IMR-90 (cell line): ENCODE results near the gene EFCAB5.
A peak's percentile ranks its signal among the peaks of the same experiment; 100 is the strongest.

Source experiments
- CEBPB ChIP-seq: IDR thresholded peaks from 2 replicates; pipeline ENCODE4 v1.6.1; 2012; ENCODE audit warnings: low read depth, low read length, improper control_type of control experiment
- CHD1 ChIP-seq: IDR thresholded peaks from 2 replicates; pipeline ENCODE4 v1.6.1; 2012; ENCODE audit warnings: low read depth, low read length, improper control_type of control experiment
- FOS ChIP-seq: fragments of 150-350 bp; IDR thresholded peaks from 2 replicates; pipeline ENCODE4 v1.6.1; 2016; ENCODE audit warnings: low read depth, low read length
- MAZ ChIP-seq: IDR thresholded peaks from 2 replicates; pipeline ENCODE4 v1.6.1; 2012; ENCODE audit warnings: low read depth, mild to moderate bottlenecking, low read length, improper control_type of control experiment, moderate library complexity, borderline replicate concordance
- MXI1 ChIP-seq: IDR thresholded peaks from 2 replicates; pipeline ENCODE4 v1.6.1; 2012; ENCODE audit warnings: low read depth, mild to moderate bottlenecking, low read length, moderate library complexity, borderline replicate concordance
- NFE2L2 ChIP-seq: fragments of 150-350 bp; IDR thresholded peaks from 2 replicates; pipeline ENCODE4 v1.6.1; 2016; ENCODE audit warnings: low read depth, mild to moderate bottlenecking, low read length
- POLR2A ChIP-seq: IDR thresholded peaks from 2 replicates; pipeline ENCODE4 v1.6.1; 2012; ENCODE audit warnings: mild to moderate bottlenecking, low read depth, low read length
- RAD21 ChIP-seq: IDR thresholded peaks from 2 replicates; pipeline ENCODE4 v1.6.1; 2012; ENCODE audit warnings: low read length, improper control_type of control experiment
- TF ChIP-seq, protein P1 (sequence below): conservative IDR thresholded peaks from 2 replicates; pipeline ENCODE4 v1.5.1; 2012; ENCODE audit warnings: mild to moderate bottlenecking, low read depth, low read length, improper control_type of control experiment
- TF ChIP-seq, protein P2 (sequence below): fragments of 150-350 bp; IDR thresholded peaks from 2 replicates; pipeline ENCODE4 v1.6.1; 2017; ENCODE audit warnings: mild to moderate bottlenecking, antibody characterized with exemption, low read length, low read depth
- TF ChIP-seq, protein P3 (sequence below): fragments of 150-350 bp; IDR thresholded peaks from 2 replicates; pipeline ENCODE4 v1.6.1; 2016; ENCODE audit warnings: low read depth, mild to moderate bottlenecking, low read length, moderate library complexity, borderline replicate concordance

DNA sequence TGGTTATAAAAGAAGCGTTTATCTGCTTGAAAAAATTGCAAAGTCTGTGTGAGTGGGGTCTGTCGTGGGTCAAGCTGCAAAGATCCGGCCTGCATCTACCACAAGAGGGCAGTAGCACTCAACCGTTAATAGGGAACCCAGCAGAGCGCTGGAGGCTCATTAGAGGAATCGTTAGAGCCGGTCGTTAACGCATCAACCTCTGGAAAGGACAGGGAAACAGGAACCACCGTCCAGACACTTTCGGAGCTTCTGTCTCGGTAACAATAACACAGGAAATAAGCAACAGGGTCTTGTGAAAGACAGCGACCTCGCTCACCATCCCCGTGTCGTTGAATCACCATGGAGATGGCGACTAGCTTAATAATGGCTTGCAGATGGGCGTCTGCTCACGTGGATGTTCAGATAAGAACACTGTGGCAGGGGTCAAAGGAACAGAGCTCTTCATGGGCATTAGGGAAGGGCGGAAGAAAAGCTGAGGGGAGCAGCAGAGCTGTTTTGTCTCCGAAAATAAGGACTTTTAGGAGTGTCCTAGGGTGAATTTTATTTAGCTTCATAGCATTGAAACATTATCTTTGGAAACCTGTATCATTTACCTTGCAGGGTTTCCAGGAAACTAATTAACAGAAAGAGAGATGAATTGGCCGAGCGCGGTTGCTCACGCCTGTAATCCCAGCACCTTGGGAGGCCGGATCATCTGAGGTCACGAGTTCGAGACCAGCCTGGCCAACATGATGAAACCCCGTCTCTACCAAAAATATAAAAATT, 163.3 kb downstream of the EFCAB5 start:
- TF ChIP-seq, protein P1, sequence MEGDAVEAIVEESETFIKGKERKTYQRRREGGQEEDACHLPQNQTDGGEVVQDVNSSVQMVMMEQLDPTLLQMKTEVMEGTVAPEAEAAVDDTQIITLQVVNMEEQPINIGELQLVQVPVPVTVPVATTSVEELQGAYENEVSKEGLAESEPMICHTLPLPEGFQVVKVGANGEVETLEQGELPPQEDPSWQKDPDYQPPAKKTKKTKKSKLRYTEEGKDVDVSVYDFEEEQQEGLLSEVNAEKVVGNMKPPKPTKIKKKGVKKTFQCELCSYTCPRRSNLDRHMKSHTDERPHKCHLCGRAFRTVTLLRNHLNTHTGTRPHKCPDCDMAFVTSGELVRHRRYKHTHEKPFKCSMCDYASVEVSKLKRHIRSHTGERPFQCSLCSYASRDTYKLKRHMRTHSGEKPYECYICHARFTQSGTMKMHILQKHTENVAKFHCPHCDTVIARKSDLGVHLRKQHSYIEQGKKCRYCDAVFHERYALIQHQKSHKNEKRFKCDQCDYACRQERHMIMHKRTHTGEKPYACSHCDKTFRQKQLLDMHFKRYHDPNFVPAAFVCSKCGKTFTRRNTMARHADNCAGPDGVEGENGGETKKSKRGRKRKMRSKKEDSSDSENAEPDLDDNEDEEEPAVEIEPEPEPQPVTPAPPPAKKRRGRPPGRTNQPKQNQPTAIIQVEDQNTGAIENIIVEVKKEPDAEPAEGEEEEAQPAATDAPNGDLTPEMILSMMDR, result peak; percentile 87
- TF ChIP-seq RAD21 (peak; percentile 77), POLR2A (no peak), MAZ (no peak), NFE2L2 (no peak), MXI1 (peak; percentile 73; the same call in 1 of the 2 replicates), FOS (no peak), CHD1 (no peak), CEBPB (peak; percentile 68)
- TF ChIP-seq, protein P2, sequence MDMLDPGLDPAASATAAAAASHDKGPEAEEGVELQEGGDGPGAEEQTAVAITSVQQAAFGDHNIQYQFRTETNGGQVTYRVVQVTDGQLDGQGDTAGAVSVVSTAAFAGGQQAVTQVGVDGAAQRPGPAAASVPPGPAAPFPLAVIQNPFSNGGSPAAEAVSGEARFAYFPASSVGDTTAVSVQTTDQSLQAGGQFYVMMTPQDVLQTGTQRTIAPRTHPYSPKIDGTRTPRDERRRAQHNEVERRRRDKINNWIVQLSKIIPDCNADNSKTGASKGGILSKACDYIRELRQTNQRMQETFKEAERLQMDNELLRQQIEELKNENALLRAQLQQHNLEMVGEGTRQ, result no peak
- TF ChIP-seq, protein P3, sequence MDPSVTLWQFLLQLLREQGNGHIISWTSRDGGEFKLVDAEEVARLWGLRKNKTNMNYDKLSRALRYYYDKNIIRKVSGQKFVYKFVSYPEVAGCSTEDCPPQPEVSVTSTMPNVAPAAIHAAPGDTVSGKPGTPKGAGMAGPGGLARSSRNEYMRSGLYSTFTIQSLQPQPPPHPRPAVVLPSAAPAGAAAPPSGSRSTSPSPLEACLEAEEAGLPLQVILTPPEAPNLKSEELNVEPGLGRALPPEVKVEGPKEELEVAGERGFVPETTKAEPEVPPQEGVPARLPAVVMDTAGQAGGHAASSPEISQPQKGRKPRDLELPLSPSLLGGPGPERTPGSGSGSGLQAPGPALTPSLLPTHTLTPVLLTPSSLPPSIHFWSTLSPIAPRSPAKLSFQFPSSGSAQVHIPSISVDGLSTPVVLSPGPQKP, result no peak
